Muscle layer of duodenum (tissue), 2 donors: ENCODE data around the gene CDC14A.
"Not testable (repeated sequence)": the region's sequence is repeated elsewhere in the genome, so short reads cannot be mapped to it uniquely, and the experiment has no call there.

Experiments
- H3K27ac ChIP-seq: one replicate; pipeline ENCODE4 v1.7.0; 2013; ENCODE audit warnings: mild to moderate bottlenecking, low read length
- H3K27me3 ChIP-seq: one replicate; pipeline ENCODE4 v1.7.0; 2013; ENCODE audit warnings: low read depth, mild to moderate bottlenecking, control low read depth, low read length
- H3K36me3 ChIP-seq, 2 donors: one replicate each; pipeline ENCODE4 v1.7.0; 2013; ENCODE audit warnings: low read length in 2 of 2, control low read depth in 1 of 2, mild to moderate bottlenecking in 1 of 2; ENCODE audit not compliant: insufficient read depth in 2 of 2, control insufficient read depth in 1 of 2
- H3K4me1 ChIP-seq, 2 donors: one replicate each; pipeline ENCODE4 v1.7.0; 2013; ENCODE audit warnings: low read length in 2 of 2, mild to moderate bottlenecking in 2 of 2, control low read depth in 1 of 2, moderate library complexity in 1 of 2; ENCODE audit not compliant: insufficient read depth in 2 of 2, control insufficient read depth in 1 of 2
- H3K4me3 ChIP-seq, 2 donors: one replicate each; pipeline ENCODE4 v1.7.0; 2013; ENCODE audit warnings: low read length in 2 of 2, low read depth in 1 of 2, mild to moderate bottlenecking in 1 of 2
- H3K9me3 ChIP-seq, 2 donors: one replicate each; pipeline ENCODE4 v1.7.0; 2013; ENCODE audit warnings: low read length in 2 of 2, control low read depth in 1 of 2, mild to moderate bottlenecking in 1 of 2; ENCODE audit not compliant: control insufficient read depth in 1 of 2
- donor health status: healthy.

The CDC14A gene

GRCh38 chr1:100369339-100369738, 17.0 kb downstream of the CDC14A start:
- not testable (repeated sequence) for H3K4me3 ChIP-seq, H3K4me1 ChIP-seq, H3K9me3 ChIP-seq, H3K27ac ChIP-seq, H3K27me3 ChIP-seq, H3K36me3 ChIP-seq

GRCh38 chr1:100373953-100374352, 21.6 kb downstream of the CDC14A start:
- not testable (repeated sequence) for H3K27ac ChIP-seq

GRCh38 chr1:100376890-100377289, 24.6 kb downstream of the CDC14A start:
- H3K36me3 ChIP-seq = peaks cover 0 to 10% of the 10 kb centered on the region in 2 donors
- not testable (repeated sequence) for H3K4me1 ChIP-seq, H3K27me3 ChIP-seq, H3K27ac ChIP-seq, H3K9me3 ChIP-seq, H3K4me3 ChIP-seq

More at GRCh38 chr1:100373953-100374352, 21.6 kb downstream of the CDC14A start:
- not testable (repeated sequence) for H3K27me3 ChIP-seq, H3K9me3 ChIP-seq, H3K4me1 ChIP-seq, H3K4me3 ChIP-seq
- peaks cover 0 to 10% of the 10 kb centered on the region in 2 donors for H3K36me3 ChIP-seq

GRCh38 chr1:100377590-100378361, 25.5 kb downstream of the CDC14A start:
- Histone ChIP-seq H3K27ac (no peak overlapping the region), H3K27me3 (no peaks in the 10 kb centered on the region), H3K4me1 (no peaks in the 10 kb centered on the region), H3K36me3 (peaks cover 0 to 10% of the 10 kb centered on the region in 2 donors), H3K9me3 (no peaks in the 10 kb centered on the region), H3K4me3 (no peak overlapping the region)

GRCh38 chr1:100378956-100379355, 26.6 kb downstream of the CDC14A start:
- H3K27ac ChIP-seq = no peak overlapping the region
- H3K9me3 ChIP-seq = no peaks in the 10 kb centered on the region
- H3K4me3 ChIP-seq = no peak overlapping the region
- peaks cover 0 to 10% of the 10 kb centered on the region in 2 donors for H3K36me3 ChIP-seq
- H3K4me1 ChIP-seq = no peaks in the 10 kb centered on the region
- no peaks in the 10 kb centered on the region for H3K27me3 ChIP-seq

GRCh38 chr1:100380635-100381034, 28.3 kb downstream of the CDC14A start:
- no peak overlapping the region for H3K27ac ChIP-seq
- H3K36me3 ChIP-seq = peaks cover 0 to 13% of the 10 kb centered on the region in 2 donors
- H3K4me3 ChIP-seq = no peak overlapping the region
- H3K9me3 ChIP-seq = no peaks in the 10 kb centered on the region
- H3K4me1 ChIP-seq = peaks cover 0 to 9% of the 10 kb centered on the region in 2 donors
- H3K27me3 ChIP-seq = no peaks in the 10 kb centered on the region

GRCh38 chr1:100382657-100383056, 30.4 kb downstream of the CDC14A start:
- H3K4me1 ChIP-seq = peaks cover 0 to 9% of the 10 kb centered on the region in 2 donors
- H3K4me3 ChIP-seq = no peak overlapping the region
- no peaks in the 10 kb centered on the region for H3K27me3 ChIP-seq
- H3K9me3 ChIP-seq = no peaks in the 10 kb centered on the region
- no peak overlapping the region for H3K27ac ChIP-seq
- H3K36me3 ChIP-seq = peaks cover 0 to 12% of the 10 kb centered on the region in 2 donors

GRCh38 chr1:100383743-100384405, 31.6 kb downstream of the CDC14A start:
- Histone ChIP-seq H3K27ac (no peak overlapping the region), H3K9me3 (no peaks in the 10 kb centered on the region), H3K36me3 (peaks cover 0 to 3% of the 10 kb centered on the region in 2 donors)

GRCh38 chr1:100387209-100387608, 34.9 kb downstream of the CDC14A start:
- Histone ChIP-seq H3K4me1 (peaks cover 0 to 9% of the 10 kb centered on the region in 2 donors), H3K4me3 (no peak overlapping the region), H3K27me3 (no peaks in the 10 kb centered on the region), H3K9me3 (no peaks in the 10 kb centered on the region), H3K27ac (no peak overlapping the region), H3K36me3 (peaks cover 0 to 13% of the 10 kb centered on the region in 2 donors)

More at GRCh38 chr1:100383743-100384405, 31.6 kb downstream of the CDC14A start:
- H3K4me1 ChIP-seq = peaks cover 0 to 9% of the 10 kb centered on the region in 2 donors
- no peaks in the 10 kb centered on the region for H3K27me3 ChIP-seq
- no peak overlapping the region for H3K4me3 ChIP-seq

GRCh38 chr1:100387657-100388350, 35.5 kb downstream of the CDC14A start:
- peaks cover 0 to 9% of the 10 kb centered on the region in 2 donors for H3K4me1 ChIP-seq
- no peaks in the 10 kb centered on the region for H3K9me3 ChIP-seq
- H3K36me3 ChIP-seq = peaks cover 0 to 13% of the 10 kb centered on the region in 2 donors
- peak overlapping the region in 1 of 2 donors; percentile 6 for H3K4me3 ChIP-seq
- peak overlapping the region; percentile 29 for H3K27ac ChIP-seq
- H3K27me3 ChIP-seq = no peaks in the 10 kb centered on the region

- Histone ChIP-seq H3K4me3 (no peak overlapping the region), H3K27me3 (no peaks in the 10 kb centered on the region), H3K9me3 (no peaks in the 10 kb centered on the region), H3K27ac (no peak overlapping the region), H3K36me3 (peaks cover 0 to 10% of the 10 kb centered on the region in 2 donors), H3K4me1 (no peaks in the 10 kb centered on the region)
These were observed 38.2 kb downstream of the CDC14A start for GRCh38 chr1:100390531-100390930.
